Measurements from ENCODE around the gene COQ5.
A peak's percentile ranks its signal among the peaks of the same experiment; 100 is the strongest.

Gene COQ5

GRCh38 chr12:120554678-120555077 is 25.7 kb upstream of the COQ5 start:
- TF ChIP-seq, protein P1, sequence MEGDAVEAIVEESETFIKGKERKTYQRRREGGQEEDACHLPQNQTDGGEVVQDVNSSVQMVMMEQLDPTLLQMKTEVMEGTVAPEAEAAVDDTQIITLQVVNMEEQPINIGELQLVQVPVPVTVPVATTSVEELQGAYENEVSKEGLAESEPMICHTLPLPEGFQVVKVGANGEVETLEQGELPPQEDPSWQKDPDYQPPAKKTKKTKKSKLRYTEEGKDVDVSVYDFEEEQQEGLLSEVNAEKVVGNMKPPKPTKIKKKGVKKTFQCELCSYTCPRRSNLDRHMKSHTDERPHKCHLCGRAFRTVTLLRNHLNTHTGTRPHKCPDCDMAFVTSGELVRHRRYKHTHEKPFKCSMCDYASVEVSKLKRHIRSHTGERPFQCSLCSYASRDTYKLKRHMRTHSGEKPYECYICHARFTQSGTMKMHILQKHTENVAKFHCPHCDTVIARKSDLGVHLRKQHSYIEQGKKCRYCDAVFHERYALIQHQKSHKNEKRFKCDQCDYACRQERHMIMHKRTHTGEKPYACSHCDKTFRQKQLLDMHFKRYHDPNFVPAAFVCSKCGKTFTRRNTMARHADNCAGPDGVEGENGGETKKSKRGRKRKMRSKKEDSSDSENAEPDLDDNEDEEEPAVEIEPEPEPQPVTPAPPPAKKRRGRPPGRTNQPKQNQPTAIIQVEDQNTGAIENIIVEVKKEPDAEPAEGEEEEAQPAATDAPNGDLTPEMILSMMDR (conservative IDR thresholded peaks at IDR 0.05; ENCODE audit: low read depth, low read length): no peak
- DNase-seq (ENCODE audit: low read depth): no peak
- no peak overlapping the region for H3K4me3 ChIP-seq (ENCODE audit: low read length)

DNA sequence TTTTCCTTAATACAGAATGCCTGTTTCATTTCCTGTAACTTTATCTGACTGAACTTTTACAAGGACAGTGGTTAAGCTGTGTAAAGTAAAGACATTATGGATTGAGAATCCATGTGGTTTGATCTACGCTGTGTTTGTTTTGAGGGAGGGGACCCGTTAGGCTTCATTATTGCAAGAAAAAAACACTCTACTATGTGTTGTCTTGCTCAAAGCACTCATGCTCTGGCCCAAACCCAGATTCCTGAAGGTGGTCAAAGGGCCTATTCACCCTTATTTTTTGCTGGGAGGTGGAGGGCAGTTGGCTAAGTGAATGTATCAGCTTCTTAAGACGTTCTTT is 17.1 kb upstream of the COQ5 start:
- no peak for DNase-seq (ENCODE audit: low read depth)
- H3K4me3 ChIP-seq (ENCODE audit: low read length): no peak overlapping the region
- TF ChIP-seq, protein P1 (conservative IDR thresholded peaks at IDR 0.05; ENCODE audit: low read depth, low read length): no peak

DNA sequence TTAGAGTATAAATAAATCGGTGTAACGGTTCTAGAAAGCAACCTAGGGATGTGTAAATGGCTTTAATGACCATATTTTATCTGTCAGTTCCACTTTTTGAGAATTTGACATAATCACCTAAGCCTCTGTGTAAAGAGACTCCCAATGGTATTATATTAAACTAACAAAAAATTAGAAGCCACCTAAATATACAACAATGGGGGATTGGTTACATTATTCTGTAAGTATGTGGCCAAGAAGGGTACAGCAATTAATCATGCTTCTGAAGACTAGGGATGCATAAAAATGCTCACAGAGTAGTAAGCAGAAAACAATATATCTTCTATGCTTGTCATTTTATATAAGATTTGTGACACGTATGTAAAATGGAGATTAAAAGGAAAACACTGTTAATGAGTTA is 15.7 kb upstream of the COQ5 start:
- TF ChIP-seq, protein P1 (conservative IDR thresholded peaks at IDR 0.05; ENCODE audit: low read depth, low read length): no peak
- DNase-seq (ENCODE audit: low read depth): no peak
- H3K4me3 ChIP-seq (ENCODE audit: low read length): no peak overlapping the region

DNA sequence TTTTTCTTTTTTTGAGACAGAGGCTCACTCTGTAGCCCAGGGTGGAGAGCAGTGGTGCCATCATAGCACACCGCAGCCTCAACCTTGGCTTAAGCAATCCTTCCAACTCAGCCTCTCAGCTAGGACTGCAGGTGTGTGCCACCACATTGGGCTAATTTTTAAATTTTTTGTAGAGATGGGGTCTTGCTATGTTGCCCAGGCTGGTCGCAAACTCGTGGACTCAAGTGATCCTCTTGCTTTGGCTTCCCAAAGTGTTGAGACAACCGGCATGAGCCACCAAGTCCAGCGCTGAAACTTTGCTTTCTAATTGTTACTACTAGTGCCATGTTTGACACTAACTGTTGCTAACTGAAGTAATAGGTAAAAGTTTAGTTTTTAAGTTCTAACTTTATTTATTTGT is 13.2 kb upstream of the COQ5 start:
- TF ChIP-seq, protein P1 (conservative IDR thresholded peaks at IDR 0.05; ENCODE audit: low read depth, low read length): no peak
- H3K4me3 ChIP-seq (ENCODE audit: low read length): no peak overlapping the region
- DNase-seq (ENCODE audit: low read depth): no peak

DNA sequence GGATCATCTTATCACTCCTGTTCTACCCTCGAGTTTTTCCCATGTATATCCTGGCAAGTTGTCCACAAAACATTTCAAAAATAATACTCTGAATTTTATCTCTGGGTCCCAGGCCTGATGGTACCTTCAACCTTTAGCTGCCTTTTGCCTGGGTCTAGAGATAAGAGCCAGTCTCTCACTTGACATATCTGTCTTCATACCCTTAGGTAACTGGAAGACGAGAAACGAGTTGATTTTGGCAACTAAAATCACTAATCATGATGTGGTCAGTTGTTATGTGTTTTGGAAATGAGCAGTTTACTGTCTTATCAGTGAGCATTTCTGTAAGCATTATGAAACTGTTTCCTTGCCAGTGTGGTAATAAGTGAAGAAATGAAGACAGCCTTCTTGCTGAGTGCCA is 11.5 kb upstream of the COQ5 start:
- no peak overlapping the region for H3K4me3 ChIP-seq (ENCODE audit: low read length)
- TF ChIP-seq, protein P1 (conservative IDR thresholded peaks at IDR 0.05; ENCODE audit: low read depth, low read length): no peak
- DNase-seq (ENCODE audit: low read depth): no peak

DNA sequence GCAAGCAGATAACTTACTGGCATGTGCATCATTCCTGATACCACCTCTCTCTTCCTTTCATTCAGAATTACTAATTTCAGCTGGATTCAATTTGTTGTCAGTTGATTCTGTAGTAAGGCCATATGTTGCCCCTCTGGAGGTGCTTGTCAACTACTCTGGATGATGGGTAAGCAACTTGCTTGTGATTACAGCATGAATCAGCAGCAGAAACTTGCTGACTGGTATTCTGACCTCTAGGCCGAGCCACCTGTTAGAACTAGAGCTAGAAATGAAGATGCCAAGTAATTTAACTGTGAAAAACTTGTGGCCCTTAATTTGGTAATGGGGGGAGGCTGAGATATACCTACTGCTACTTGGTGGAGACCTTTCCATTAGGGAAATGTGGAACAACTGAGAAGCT is 10.3 kb upstream of the COQ5 start:
- no peak for DNase-seq (ENCODE audit: low read depth)
- TF ChIP-seq, protein P1 (conservative IDR thresholded peaks at IDR 0.05; ENCODE audit: low read depth, low read length): no peak

GRCh38 chr12:120538281-120539156 is 9.6 kb upstream of the COQ5 start:
- H3K4me3 ChIP-seq (ENCODE audit: low read length): peak overlapping the region; percentile 43
- TF ChIP-seq, protein P1 (conservative IDR thresholded peaks at IDR 0.05; ENCODE audit: low read depth, low read length): no peak
- DNase-seq (ENCODE audit: low read depth): peak; percentile 83

More for the DNA sequence above, 10.3 kb upstream of the COQ5 start:
- peak overlapping the region; percentile 5 for H3K4me3 ChIP-seq (ENCODE audit: low read length)
